PC-9 (cell line): ENCODE measurements around the gene RNF187. TPM values are rescaled to one million over a fixed set of nuclear protein-coding genes. Genes with fewer than 3 reads are reported as not detected.
"Not testable (repeated sequence)": the region's sequence is repeated elsewhere in the genome, so short reads cannot be mapped to it uniquely, and the experiment has no call there.

ENCODE experiments used
- BruUV-seq: library from RNA; stranded (reverse); fragments of 400-500 nt; replicated peaks from 2 replicates; lab custom pipeline; 2021; lab: Mats Ljungman, UMichigan
- CTCF ChIA-PET: fragments of 300-600 bp; sonication (Branson Sonifier 250); formaldehyde crosslinking; loops from one replicate; lab custom pipeline; 2022; ENCODE audit warnings: antibody characterized with exemption; lab: Charles Lee
- POLR2A ChIA-PET: fragments of 300-600 bp; sonication (Branson Sonifier 250); formaldehyde crosslinking; loops from one replicate; lab custom pipeline; 2022; ENCODE audit warnings: antibody characterized with exemption; ENCODE audit not compliant: unreplicated experiment; lab: Charles Lee
- DNase-seq, 2 experiments: peaks; one replicate each; pipeline versions ENCODE4 v3.0.0 to v3.0.0-alpha.2; 2015 to 2022; ENCODE audit warnings: mixed read lengths in 1 of 2
- H2AFZ ChIP-seq: fragments of 200-600 bp; sonication (generic); 2 replicates; pipeline ENCODE4 v1.8.1; 2017; ENCODE audit warnings: antibody characterized with exemption
- H3F3A ChIP-seq: fragments of 200-600 bp; sonication (generic); 2 replicates; pipeline ENCODE4 v1.8.1; 2017; ENCODE audit warnings: antibody characterized with exemption, mild to moderate bottlenecking, low read depth; ENCODE audit not compliant: insufficient read depth
- H3K27ac ChIP-seq: fragments of 200-600 bp; sonication (generic); 2 replicates; pipeline ENCODE4 v1.6.1; 2016; ENCODE audit warnings: mixed run types
- H3K27me3 ChIP-seq: fragments of 200-600 bp; sonication (generic); 2 replicates; pipeline ENCODE4 v1.6.1; 2016; ENCODE audit warnings: low read depth, mixed run types; ENCODE audit not compliant: insufficient read depth
- H3K36me3 ChIP-seq: fragments of 200-600 bp; sonication (generic); 2 replicates; pipeline ENCODE4 v1.6.1; 2016; ENCODE audit warnings: low read depth, mixed run types
- H3K4me1 ChIP-seq: fragments of 200-600 bp; sonication (generic); replicated peaks from 2 replicates; pipeline ENCODE4 v1.6.1; 2016; ENCODE audit warnings: mixed run types; ENCODE audit not compliant: insufficient read depth
- H3K4me2 ChIP-seq: fragments of 200-600 bp; sonication (generic); 2 replicates; pipeline ENCODE4 v1.6.1; 2017; ENCODE audit warnings: mixed run types
- H3K4me3 ChIP-seq: fragments of 200-600 bp; sonication (generic); 2 replicates; pipeline ENCODE4 v1.6.1; 2016; ENCODE audit warnings: mixed run types
- H3K79me2 ChIP-seq: fragments of 200-600 bp; sonication (generic); 2 replicates; pipeline ENCODE4 v1.6.1; 2017; ENCODE audit warnings: low read depth, mixed run types
- H3K9me2 ChIP-seq: fragments of 200-600 bp; sonication (generic); 2 replicates; pipeline ENCODE4 v1.8.1; 2017; ENCODE audit warnings: mild to moderate bottlenecking; ENCODE audit not compliant: insufficient read depth
- H3K9me3 ChIP-seq: fragments of 200-600 bp; sonication (generic); 2 replicates; pipeline ENCODE4 v1.8.1; 2016; ENCODE audit warnings: low read depth; ENCODE audit not compliant: insufficient read depth
- H4K20me1 ChIP-seq: fragments of 200-600 bp; sonication (generic); 2 replicates; pipeline ENCODE4 v1.8.1; 2017; ENCODE audit not compliant: insufficient read depth
- CTCF ChIP-seq: fragments of 200-600 bp; sonication (generic); conservative IDR thresholded peaks from 2 replicates; pipeline ENCODE4 v1.6.1; 2017; ENCODE audit warnings: mixed run types, antibody characterized with exemption, mild to moderate bottlenecking, moderate library complexity
- EZH2 ChIP-seq: fragments of 200-600 bp; sonication (generic); IDR thresholded peaks from 2 replicates; pipeline ENCODE4 v1.8.0; 2017; ENCODE audit warnings: antibody characterized with exemption, low read depth
- intact Hi-C: fragments of 100-400 bp; cut with micrococcal nuclease; formaldehyde crosslinking; loops from one replicate; pipeline ENCODE4 v1.10.0; 2022; ENCODE audit not compliant: unreplicated experiment
- total RNA-seq: library from RNA; stranded (reverse); gene quantifications from 2 replicates; pipeline ENCODE4 v1.2.3, GENCODE V29; 2021

RNF187 gene
- total RNA-seq, 1 experiment from 2014 or later: 182 TPM

- Histone ChIP-seq H3F3A (peaks cover 6% of the 10 kb centered on the region; the same call in 1 of the 2 replicates), H3K27ac (no peak overlapping the region), H3K27me3 (0 out of 2 replicates have a peak, but pooled peaks cover under 1% of the 10 kb centered on the region), H2AFZ (no peak overlapping the region), H3K9me3 (no peaks in the 10 kb centered on the region), H3K36me3 (no peaks in the 10 kb centered on the region), H3K4me3 (no peak overlapping the region), H3K4me1 (no peaks in the 10 kb centered on the region), H3K79me2 (no peaks in the 10 kb centered on the region), H3K9me2 (no peaks in the 10 kb centered on the region), H4K20me1 (no peaks in the 10 kb centered on the region), H3K4me2 (no peak overlapping the region)
- no peak for TF ChIP-seq CTCF
- TF ChIP-seq EZH2: no peak
- BruUV-seq: no TSS peak
- CTCF ChIA-PET: no interaction called here
- POLR2A ChIA-PET: no interaction called here
- no peak for DNase-seq
- intact Hi-C loops: loop anchor here (5.0 kb wide), 1 partner anchor 95 kb away; the partner anchor contains the start of gene TRIM11
These were observed 15.3 kb downstream of the RNF187 start for GRCh38 chr1:228502522-228502921.

- BruUV-seq, H3K27ac ChIP-seq, H3K9me3 ChIP-seq, H3K9me2 ChIP-seq, H3F3A ChIP-seq, H3K36me3 ChIP-seq, H3K79me2 ChIP-seq, intact Hi-C loops, H4K20me1 ChIP-seq, POLR2A ChIA-PET, H3K27me3 ChIP-seq, H3K4me1 ChIP-seq: not testable (repeated sequence)
- Histone ChIP-seq H2AFZ (peak overlapping the region; percentile 59; the same call in 1 of the 2 replicates), H3K4me3 (peak overlapping the region; percentile 50; the same call in 1 of the 2 replicates), H3K4me2 (peak overlapping the region; percentile 73)
- DNase-seq: peak in 1 of 2 experiments; percentile 32
- CTCF ChIA-PET: interaction anchor here (0.6 kb wide), 1 partner anchor 112 kb away, joined by 3 read pairs; no protein-coding TSS in a partner anchor
These were observed 18.8 kb downstream of the RNF187 start for GRCh38 chr1:228505944-228506343.

GRCh38 chr1:228507961-228508652, 20.9 kb downstream of the RNF187 start:
- BruUV-seq: no TSS peak
- no peaks in the 10 kb centered on the region; the same call in 1 of the 2 replicates for H3K9me3 ChIP-seq
- no peak overlapping the region for H2AFZ ChIP-seq
- no peak for DNase-seq
- no peak overlapping the region for H3K4me3 ChIP-seq
- 0 out of 2 replicates have a peak, but pooled peaks cover 8% of the 10 kb centered on the region for H3K27me3 ChIP-seq
- no peaks in the 10 kb centered on the region for H3K79me2 ChIP-seq
- ChIA-PET POLR2A (no interaction called here), CTCF (interaction anchor here (0.6 kb wide), 1 partner anchor 10 kb away, joined by 4 read pairs; no protein-coding TSS in a partner anchor)
- H3K9me2 ChIP-seq: no peaks in the 10 kb centered on the region
- intact Hi-C loops: no loop called here
- no peak for TF ChIP-seq EZH2
- TF ChIP-seq CTCF: no peak
- H4K20me1 ChIP-seq: no peaks in the 10 kb centered on the region
- H3K36me3 ChIP-seq: no peaks in the 10 kb centered on the region
- no peak overlapping the region for H3K4me2 ChIP-seq
- H3K4me1 ChIP-seq: 0 out of 2 replicates have a peak, but pooled peaks cover 4% of the 10 kb centered on the region
- peaks cover 6% of the 10 kb centered on the region; the same call in 1 of the 2 replicates for H3F3A ChIP-seq
- H3K27ac ChIP-seq: no peak overlapping the region
